HG03565 (cell line): ENCODE data around the gene UPK3BL2.
A peak's percentile ranks its signal among the peaks of the same experiment; 100 is the strongest.
"Not testable (repeated sequence)": the region's sequence is repeated elsewhere in the genome, so short reads cannot be mapped to it uniquely, and the experiment has no call there.

ENCODE experiments used
- ATAC-seq: cut with Tn5 transposase; IDR thresholded peaks from one replicate; pipeline ENCODE4 v1.9.1; 2021; ENCODE audit warnings: mild to moderate bottlenecking, moderate library complexity; ENCODE audit not compliant: unreplicated experiment

The UPK3BL2 gene

GRCh38 chr7:102532127-102532526, 11.4 kb downstream of the UPK3BL2 start:
- not testable (repeated sequence) for ATAC-seq

GRCh38 chr7:102531583-102531982, 11.9 kb downstream of the UPK3BL2 start:
- ATAC-seq: not testable (repeated sequence)

- not testable (repeated sequence) for ATAC-seq
These were observed 15.4 kb downstream of the UPK3BL2 start for GRCh38 chr7:102527822-102528793.

GRCh38 chr7:102527182-102527581, 16.3 kb downstream of the UPK3BL2 start:
- not testable (repeated sequence) for ATAC-seq

GRCh38 chr7:102524803-102525202, 18.7 kb downstream of the UPK3BL2 start:
- ATAC-seq: not testable (repeated sequence)

- ATAC-seq: not testable (repeated sequence)
These were observed 22.7 kb downstream of the UPK3BL2 start for GRCh38 chr7:102520797-102521196.

GRCh38 chr7:102517550-102518147, 25.8 kb downstream of the UPK3BL2 start, which contains the start of gene RASA4B:
RASA4B (minus strand) TSS chr7:102517777; CDS start chr7:102517710, 67 bp downstream.
- peak; percentile 48 for ATAC-seq

- not testable (repeated sequence) for ATAC-seq
These were observed 26.5 kb downstream of the UPK3BL2 start for GRCh38 chr7:102516951-102517350.

GRCh38 chr7:102515889-102516288, 27.6 kb downstream of the UPK3BL2 start:
- not testable (repeated sequence) for ATAC-seq

GRCh38 chr7:102514881-102515721, 28.4 kb downstream of the UPK3BL2 start:
- ATAC-seq: peak; percentile 53

GRCh38 chr7:102512642-102513221, 30.8 kb downstream of the UPK3BL2 start:
- ATAC-seq: not testable (repeated sequence)

- ATAC-seq: not testable (repeated sequence)
These were observed 31.5 kb downstream of the UPK3BL2 start for GRCh38 chr7:102511860-102512522.

GRCh38 chr7:102510575-102510974, 32.9 kb downstream of the UPK3BL2 start:
- not testable (repeated sequence) for ATAC-seq

- ATAC-seq: not testable (repeated sequence)
These were observed 35.9 kb downstream of the UPK3BL2 start for GRCh38 chr7:102507410-102508088.

GRCh38 chr7:102505298-102506185, 38.0 kb downstream of the UPK3BL2 start:
- ATAC-seq: not testable (repeated sequence)

- ATAC-seq: not testable (repeated sequence)
These were observed 40.4 kb downstream of the UPK3BL2 start for GRCh38 chr7:102503141-102503540.

GRCh38 chr7:102498321-102498720, 45.2 kb downstream of the UPK3BL2 start:
- ATAC-seq: not testable (repeated sequence)

GRCh38 chr7:102497308-102497707, 46.2 kb downstream of the UPK3BL2 start:
- ATAC-seq: not testable (repeated sequence)
